Retinal pigment epithelial cell (primary cell): ENCODE data around the gene NEMP2.

Source experiments
- DNase-seq: peaks from one replicate; pipeline ENCODE4 v3.0.0-alpha.2; 2010; ENCODE audit warnings: low read depth
- H3K4me3 ChIP-seq: 2 replicates; pipeline ENCODE4 v1.5.1; 2011; ENCODE audit warnings: mild to moderate bottlenecking, low read length, control low read depth, moderate library complexity
- TF ChIP-seq, protein P1 (sequence below): conservative IDR thresholded peaks from 2 replicates; pipeline ENCODE4 v1.5.1; 2011; ENCODE audit warnings: low read depth, low read length, control low read depth, inconsistent platforms

Gene NEMP2

DNA sequence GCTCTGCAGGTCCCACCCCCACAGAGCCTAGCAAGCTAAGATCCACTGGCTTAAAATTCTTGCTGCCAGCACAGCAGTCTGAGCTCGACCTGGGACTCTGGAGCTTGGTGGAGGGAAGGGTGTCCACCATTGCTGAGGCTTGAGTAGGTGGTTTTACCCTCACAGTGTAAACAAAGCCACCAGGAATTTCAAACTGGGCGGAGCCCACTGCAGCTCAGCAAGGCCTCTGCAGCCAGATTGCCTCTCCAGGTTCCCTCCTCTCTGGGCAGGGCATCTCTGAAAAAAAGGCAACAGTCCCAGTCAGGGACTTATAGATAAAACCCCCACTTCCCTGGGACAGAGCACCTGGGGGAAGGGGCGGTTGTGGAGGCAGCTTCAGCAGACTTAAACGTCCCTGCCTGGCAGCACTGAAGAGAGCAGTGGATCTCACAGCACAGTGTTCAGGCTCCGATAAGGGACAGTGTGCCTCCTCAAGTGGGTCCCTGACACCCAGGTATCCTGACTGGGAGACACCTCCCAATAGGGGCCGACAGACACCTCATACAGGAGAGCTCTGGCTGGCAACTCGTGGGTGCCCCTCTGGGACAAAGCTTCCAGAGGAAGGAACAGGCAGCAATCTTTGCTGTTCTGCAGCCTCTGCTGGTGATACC, 20.0 kb upstream of the NEMP2 start:
- no peak overlapping the region for H3K4me3 ChIP-seq
- TF ChIP-seq, protein P1, sequence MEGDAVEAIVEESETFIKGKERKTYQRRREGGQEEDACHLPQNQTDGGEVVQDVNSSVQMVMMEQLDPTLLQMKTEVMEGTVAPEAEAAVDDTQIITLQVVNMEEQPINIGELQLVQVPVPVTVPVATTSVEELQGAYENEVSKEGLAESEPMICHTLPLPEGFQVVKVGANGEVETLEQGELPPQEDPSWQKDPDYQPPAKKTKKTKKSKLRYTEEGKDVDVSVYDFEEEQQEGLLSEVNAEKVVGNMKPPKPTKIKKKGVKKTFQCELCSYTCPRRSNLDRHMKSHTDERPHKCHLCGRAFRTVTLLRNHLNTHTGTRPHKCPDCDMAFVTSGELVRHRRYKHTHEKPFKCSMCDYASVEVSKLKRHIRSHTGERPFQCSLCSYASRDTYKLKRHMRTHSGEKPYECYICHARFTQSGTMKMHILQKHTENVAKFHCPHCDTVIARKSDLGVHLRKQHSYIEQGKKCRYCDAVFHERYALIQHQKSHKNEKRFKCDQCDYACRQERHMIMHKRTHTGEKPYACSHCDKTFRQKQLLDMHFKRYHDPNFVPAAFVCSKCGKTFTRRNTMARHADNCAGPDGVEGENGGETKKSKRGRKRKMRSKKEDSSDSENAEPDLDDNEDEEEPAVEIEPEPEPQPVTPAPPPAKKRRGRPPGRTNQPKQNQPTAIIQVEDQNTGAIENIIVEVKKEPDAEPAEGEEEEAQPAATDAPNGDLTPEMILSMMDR: no peak
- DNase-seq: no peak

DNA sequence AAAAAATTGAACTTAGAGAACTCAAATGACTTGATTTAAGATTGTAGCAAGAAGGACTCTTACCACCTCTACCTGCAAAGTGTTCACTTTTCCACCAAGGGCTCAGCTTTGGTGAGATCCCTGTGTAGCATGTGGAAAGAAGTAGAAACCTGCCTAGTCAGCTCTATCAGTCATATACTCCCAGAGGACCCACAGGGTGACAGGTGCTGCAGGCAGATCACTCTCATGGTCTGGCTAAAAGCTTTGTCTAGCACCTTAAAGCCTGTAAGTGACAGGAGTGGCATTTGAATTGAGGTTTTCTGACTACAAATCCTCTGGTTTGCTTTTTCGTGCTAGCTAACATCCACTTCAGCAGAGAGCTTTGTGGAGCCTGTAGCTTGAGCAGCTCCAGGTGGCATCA, 18.7 kb upstream of the NEMP2 start:
- no peak overlapping the region for H3K4me3 ChIP-seq
- no peak for DNase-seq
- TF ChIP-seq, protein P1: no peak

DNA sequence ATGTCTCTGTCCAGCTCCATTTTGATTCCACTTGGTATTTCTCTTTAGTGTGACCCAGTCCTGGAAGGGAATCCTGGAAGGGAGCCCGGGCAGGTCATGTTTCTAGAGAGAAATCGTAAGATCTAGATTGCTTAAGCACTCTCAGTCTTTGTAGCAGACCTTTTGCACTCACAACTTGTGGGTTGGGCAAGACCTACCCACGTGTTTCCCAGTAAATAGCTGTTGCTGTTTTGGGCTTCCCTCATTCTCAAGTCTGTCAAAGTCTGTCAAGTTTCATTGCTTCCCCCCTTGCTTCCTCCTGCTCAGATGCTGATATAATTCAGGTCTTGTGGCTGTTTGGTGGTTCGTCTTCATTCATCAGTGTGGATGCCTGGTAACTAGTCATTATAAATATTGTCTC, 17.4 kb upstream of the NEMP2 start:
- H3K4me3 ChIP-seq: no peak overlapping the region
- DNase-seq: no peak
- TF ChIP-seq, protein P1: no peak

DNA sequence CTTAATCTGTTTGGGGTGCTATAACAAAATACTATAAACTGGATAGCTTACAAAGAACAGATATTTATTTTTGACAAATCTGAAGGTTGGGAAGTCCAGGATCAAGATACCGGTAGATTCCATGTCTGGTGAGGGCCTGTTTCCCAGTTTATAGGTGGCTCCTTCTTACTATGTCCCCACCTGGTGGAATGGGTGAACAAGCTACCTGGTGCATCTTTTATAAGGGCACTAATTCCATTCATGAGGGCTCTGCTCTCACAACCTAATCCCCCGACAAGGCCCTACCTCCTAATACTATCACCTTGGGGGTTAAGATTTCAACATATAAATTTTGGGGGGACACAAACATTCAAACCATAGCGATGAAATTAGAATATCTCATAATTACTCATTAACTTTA, 15.6 kb upstream of the NEMP2 start:
- DNase-seq: no peak
- TF ChIP-seq, protein P1: no peak
- H3K4me3 ChIP-seq: no peak overlapping the region

DNA sequence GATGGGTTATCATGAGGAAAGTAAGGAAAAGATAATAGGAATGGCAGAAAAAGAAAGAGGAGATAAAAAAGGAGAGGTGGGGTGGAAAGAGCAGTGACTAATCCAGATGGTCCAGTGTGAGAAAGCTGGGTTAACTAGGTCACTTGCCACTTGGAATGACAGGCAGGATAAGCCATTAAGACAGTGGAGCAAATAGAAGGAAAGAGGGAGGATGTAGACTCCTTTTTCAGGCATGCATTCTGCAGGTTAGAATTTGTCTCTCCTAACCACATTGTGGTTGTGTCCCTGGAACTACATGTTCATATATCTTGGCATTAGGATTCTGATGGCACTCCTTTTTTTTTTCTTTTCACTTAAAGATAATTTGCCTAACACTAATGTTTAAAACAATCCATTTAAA, 13.4 kb upstream of the NEMP2 start:
- H3K4me3 ChIP-seq: no peak overlapping the region
- no peak for DNase-seq
- TF ChIP-seq, protein P1: no peak

DNA sequence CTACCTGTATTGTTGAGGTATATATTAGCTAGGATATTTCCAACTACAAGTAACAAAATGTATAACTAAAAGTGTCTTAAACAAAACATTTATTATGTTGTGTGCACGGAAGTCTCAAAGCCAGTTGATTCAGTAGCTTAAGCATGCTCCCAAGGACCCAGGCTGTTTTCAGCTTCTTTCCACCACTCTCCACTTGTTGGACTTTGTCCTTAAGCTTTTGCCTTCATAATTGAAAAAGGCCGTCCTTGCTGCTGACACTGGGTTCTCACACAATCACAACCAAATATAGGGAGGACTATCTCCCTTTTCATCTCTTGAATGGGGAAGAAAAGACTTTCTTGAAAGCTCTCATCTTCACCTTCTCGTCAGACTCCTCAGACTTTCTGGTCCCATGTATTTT, 12.2 kb upstream of the NEMP2 start:
- H3K4me3 ChIP-seq: no peak overlapping the region
- TF ChIP-seq, protein P1: no peak
- DNase-seq: no peak

DNA sequence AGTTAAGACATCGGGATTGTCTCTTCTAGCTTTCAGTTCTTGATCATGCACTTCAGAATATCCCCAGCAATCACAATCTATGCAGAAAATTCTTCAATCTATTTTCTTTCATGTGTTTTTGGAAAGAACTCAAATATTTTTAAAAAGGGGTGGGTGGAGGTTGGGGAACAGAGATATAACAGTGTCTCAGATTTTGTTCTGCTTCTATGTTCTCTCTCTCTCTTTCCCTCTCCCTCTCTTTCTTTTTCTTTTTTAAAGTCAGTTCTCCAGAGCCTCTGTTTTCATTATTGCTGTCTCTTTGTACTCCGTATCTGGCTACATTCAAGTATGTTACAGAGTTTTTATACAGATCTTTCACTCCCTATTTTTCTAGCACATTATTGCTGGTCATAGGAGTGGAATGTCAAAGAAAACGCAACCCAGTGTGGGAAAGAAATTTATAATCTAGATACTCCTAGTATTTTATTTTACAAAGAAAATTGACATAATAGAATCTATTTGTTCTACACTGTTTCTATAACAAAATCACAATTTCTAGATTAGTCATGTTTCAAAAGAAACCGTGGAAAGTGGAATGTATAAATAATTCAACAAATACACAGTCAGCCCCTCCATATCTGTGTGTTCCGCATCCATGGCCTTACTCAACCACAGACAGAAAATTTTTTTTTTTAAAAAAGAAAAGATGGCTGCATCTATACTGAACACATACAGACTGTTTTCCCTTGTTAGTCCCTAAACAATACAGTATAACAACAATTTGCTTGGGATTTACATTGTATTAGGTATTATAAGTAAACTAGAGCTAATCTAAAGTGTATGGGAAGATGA, 11.2 kb upstream of the NEMP2 start:
- TF ChIP-seq, protein P1: no peak
- DNase-seq: no peak
- no peak overlapping the region for H3K4me3 ChIP-seq
